Skin of body (tissue), 2 donors: ENCODE measurements around the gene SPACA9. TPM values are rescaled to one million over a fixed set of nuclear protein-coding genes. Genes with fewer than 3 reads are reported as not detected.
A peak's percentile ranks its signal among the peaks of the same experiment; 100 is the strongest.

ENCODE experiments used
- DNase-seq: peaks from one replicate; lab custom pipeline; 2025; lab: John Stamatoyannopoulos, UW
- total RNA-seq: library from RNA; depleted of rRNA; stranded (reverse); fragments of >200 nt; gene quantifications from one replicate; pipeline ENCODE4 v1.2.3, GENCODE V29; 2014

SPACA9 gene
- total RNA-seq, 1 donor from 2014 or later, result 2.1 TPM

GRCh38 chr9:132862533-132862932 is 16.2 kb upstream of the SPACA9 start:
- DNase-seq, result no peak

GRCh38 chr9:132863096-132863495 is 15.6 kb upstream of the SPACA9 start:
- no peak for DNase-seq

- DNase-seq, result no peak
Observed at GRCh38 chr9:132864277-132864676, 14.4 kb upstream of the SPACA9 start.

DNA sequence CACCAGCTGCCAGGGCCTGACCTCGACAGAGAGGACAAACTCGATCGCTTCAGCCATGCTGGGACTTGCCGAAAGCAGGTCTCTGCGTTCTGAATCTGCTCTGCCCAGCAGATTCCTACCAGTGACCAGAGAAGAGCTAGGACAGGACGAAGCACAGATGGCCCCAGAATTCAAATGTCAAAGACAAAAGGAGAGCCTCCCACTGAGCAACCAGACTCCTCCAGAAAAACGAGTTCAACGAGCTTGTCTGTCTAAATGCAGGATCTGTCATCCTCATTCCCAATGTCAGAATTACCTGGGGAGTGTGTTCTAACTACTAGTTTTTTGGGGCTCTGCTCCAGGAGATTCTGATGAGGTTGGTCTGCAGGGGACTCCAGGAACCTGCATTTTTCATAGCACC is 14.0 kb upstream of the SPACA9 start:
- DNase-seq, result no peak

GRCh38 chr9:132866898-132867297 is 11.8 kb upstream of the SPACA9 start:
- DNase-seq, result no peak

DNA sequence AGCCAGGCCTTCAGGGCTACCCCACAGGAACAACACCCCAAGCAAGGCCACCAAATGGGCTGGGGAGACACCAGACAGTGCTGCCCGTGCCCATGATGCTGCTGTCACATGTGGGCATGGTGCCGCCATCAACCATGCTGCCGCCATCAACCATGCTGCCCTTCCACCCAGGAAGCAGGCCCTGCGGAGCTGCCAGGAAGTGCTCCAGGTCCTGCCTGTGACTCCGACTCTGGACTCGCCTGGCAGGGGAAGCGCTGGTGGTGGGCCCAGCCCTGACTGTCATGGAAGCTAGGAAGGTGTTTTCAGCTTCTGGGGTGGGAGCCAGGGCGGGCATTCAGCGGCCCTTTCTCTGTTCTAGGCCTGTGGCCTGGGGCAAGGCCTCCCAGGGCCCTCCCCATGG is 9.4 kb upstream of the SPACA9 start:
- no peak for DNase-seq

GRCh38 chr9:132873403-132873802 is 5.3 kb upstream of the SPACA9 start:
- DNase-seq, result no peak

GRCh38 chr9:132875159-132875558 is 3.5 kb upstream of the SPACA9 start:
- no peak for DNase-seq

DNA sequence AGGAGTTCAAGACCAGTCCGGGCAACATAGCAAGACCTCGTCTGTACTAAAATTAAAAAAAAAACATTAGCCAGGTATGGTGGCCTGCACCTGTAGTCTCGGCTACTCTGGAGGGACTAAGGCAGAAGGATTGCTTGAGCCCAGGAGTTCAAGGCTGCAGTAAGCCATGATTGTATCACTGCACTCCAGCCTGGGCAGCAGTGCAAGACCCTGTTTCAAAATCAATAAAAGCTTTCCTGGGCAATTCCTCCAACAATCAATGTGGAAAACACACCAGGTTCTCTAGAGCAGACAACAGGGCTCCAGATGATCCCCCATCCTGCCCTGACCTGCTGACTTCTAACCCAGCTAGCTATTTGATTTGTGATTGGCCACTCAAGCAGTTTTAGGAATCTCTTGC is 1.8 kb upstream of the SPACA9 start:
- no peak for DNase-seq

DNA sequence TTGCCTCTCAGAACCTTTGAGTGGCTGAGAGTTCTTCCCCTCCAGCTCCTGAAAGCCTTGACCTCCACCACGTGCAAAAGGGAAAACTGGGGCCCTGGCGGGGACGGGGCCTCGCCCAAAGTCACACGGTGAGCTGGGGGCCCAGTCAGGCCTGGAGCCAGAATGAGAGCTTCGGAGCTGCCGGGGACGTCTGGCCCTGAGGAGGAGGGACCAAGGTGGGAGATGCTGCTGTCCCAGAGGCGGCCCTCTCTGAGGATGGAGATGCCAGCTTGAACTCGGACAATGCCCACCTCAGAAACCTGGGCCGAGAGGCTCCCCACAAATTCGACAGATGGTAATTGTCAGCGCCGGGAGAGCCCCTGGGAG is 1.3 kb upstream of the SPACA9 start:
- no peak for DNase-seq

DNA sequence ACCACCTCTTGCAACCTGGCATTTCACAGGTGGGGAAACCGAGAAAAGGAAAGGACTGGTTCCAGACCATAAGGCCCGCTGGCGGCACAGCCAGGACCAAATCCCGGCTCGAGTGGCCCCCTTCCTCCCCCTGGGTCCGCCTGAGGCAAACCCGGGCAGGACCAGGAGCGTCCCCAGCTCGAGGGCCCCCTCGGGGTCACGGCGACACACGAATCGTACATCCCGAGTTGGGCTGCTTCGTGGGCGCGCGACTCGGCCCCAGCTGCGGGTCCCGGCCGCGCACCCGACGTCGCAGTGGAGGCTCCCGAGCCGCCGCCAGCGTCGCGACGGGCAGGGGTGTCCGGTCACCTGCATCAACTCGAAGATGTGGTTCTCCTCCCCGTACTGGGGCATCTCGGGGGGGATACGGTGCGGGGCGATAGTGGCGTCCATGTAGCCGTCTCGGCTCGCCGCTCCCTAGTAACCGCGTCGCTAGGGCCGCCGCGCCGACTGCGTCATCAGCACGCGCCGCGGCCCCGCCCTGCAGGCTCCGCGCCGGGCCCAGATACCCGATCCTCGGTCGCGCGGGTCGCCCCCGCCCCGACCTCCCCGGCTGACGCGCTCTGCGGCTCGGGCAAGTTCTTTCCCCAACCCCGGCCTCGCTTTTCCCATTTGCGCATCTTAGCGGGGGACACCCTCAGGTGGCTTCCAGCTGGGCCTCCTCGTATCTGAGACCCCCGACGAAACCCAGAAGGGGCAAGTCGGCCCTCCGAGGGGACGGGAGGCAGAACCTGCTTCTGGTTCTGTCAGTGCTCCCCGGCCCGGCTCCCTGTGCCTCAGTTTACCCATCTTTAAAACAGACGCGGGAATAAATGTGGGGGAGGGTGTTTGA is 639 bp upstream of the SPACA9 start, which contains the start of gene AK8:
Gene AK8 (minus strand): TSS at position 461 of the 871 bp plus-strand sequence. CDS start 29 bp downstream, at position 432.
- DNase-seq, result peak; percentile 49

- no peak for DNase-seq
Observed at GRCh38 chr9:132879457-132880323, 992 bp downstream of the SPACA9 start.

- DNase-seq, result no peak
Observed at GRCh38 chr9:132880324-132880661, 1.6 kb downstream of the SPACA9 start.

DNA sequence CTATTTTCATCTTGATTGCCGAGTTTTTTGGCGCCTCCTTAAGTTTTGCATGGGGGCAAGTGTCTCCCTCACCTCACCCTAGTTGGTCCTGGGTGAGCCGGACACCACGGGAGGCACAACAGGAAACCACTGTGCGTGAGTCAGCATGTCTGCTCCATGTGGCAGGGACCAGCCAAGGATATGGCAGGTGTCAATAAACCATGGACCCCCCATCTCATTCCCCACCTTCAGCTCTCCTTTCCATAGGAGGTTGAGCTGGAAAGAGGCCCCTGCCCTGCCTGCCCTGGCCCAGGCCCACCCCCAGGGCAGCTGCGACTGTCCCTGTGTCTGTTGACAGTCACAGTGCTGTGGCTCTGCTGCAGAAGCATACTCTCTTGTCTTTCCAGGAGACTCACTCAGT is 3.1 kb downstream of the SPACA9 start:
- no peak for DNase-seq

DNA sequence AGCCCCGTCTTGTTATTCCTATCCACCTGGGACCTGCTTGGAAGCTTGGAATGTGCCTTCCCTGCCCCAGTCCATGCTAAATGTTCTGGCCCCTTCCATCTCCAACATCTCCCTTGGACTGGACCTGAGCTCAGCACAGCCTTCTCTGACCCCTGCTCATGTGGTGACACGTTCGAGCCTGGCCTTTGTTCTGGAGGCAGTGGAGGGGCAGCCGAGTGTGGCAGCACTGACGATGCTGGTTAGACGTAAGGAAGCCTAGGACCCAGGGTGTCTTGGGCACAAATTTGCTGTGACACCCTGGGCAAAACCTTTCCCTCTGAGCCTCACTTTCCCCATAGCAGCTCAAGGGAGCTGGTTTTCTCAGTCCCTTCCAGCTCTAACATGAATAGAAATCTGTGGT is 3.9 kb downstream of the SPACA9 start:
- DNase-seq, result no peak

GRCh38 chr9:132883349-132884294 is 4.9 kb downstream of the SPACA9 start:
- DNase-seq, result no peak

DNA sequence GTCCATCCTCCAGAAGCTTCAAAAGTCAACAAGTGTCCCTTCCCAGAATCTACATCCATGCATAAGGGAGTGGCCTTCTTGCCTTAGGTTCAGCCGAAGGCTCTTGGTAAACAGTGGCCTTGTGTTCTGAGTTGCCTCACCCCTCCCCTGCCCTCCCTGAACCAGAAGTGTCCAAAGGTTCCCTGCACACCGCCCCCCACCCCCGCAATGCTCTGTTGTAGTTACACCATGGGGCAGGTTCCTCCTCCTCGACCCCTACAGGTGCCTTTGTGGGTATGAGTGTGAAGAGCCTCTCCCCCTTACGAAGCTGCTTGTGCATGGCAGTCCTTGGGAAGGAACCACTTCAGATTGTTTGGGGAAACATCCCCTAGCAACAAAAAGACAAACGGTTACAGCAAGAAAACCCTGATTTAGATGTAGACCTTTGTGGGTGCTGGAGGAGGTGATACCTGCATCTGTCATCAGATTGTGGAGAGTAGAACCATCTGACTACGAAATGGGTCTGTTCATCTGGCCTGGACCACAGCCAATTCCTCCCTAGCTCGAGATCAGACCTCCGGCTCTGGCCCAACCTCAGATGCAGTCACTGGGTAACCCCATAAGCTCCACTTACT is 7.1 kb downstream of the SPACA9 start:
- no peak for DNase-seq

DNA sequence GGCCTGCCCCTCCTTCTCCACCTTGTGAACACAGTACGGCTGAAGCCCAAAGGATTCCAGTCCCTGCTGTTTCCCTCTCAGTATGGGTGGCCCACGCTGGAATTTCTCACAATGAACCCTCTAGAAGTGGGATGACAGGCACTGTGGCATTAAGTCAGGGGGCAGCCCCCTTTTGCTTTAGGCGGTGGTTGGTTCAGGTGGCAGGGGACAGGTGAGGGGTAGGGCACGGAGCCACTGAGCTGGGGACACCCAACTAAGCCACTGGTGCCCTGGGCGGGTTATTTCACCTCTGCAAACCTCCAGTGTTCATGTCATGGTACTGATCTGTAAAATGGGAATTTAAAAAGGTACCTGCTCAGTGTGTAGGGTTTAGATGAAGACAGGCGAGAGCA is 7.6 kb downstream of the SPACA9 start:
- DNase-seq, result no peak

GRCh38 chr9:132887181-132888120 is 8.8 kb downstream of the SPACA9 start:
- no peak for DNase-seq

DNA sequence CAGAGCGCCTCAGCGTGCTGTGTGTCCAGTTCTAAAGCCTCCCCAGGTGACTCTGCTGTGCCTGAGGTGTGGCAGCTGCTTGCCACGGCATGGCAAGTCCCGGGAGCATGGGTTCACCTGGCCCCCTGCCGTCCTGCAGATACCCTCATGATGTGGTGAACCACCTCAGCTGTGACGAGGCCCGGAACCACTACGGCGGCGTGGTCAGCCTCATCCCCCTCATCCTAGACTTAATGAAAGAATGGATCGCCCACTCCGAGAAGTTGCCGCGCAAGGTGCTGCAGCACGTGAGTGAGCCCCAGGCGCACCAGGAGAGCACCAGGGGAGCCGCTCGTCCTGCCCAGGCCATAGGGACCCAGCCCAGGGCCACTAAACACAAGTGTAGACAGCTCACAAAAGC is 9.5 kb downstream of the SPACA9 start:
- no peak for DNase-seq
